ENCODE results near the gene ST3GAL3. TPM values are rescaled to one million over a fixed set of nuclear protein-coding genes. Genes with fewer than 3 reads are reported as not detected.

Gene ST3GAL3
- total and polyA plus RNA-seq, 2 of the 13 experiments (the other 11 are each of a cell fraction or from before 2014, with no cell fraction given): 5.1 to 8.1 TPM

- TF ChIP-seq ZBTB40 (IDR thresholded peaks at IDR 0.05) (no peak), ZBTB40 (CRISPR knock-in tag; IDR thresholded peaks at IDR 0.05) (no peak), SMAD3 (CRISPR knock-in tag; IDR thresholded peaks at IDR 0.05) (no peak), HDAC2 (CRISPR knock-in tag; IDR thresholded peaks at IDR 0.05) (no peak; the same call in 1 of the 2 replicates), BHLHE40 (IDR thresholded peaks at IDR 0.05; ENCODE audit: low read length) (no peak), CC2D1A (CRISPR knock-in tag; IDR thresholded peaks at IDR 0.05) (no peak), DZIP1 (CRISPR knock-in tag; IDR thresholded peaks at IDR 0.05) (no peak), GATAD1 (CRISPR knock-in tag; IDR thresholded peaks at IDR 0.05) (no peak), CENPX (CRISPR knock-in tag; IDR thresholded peaks at IDR 0.05) (no peak), ZNF672 (CRISPR knock-in tag; IDR thresholded peaks at IDR 0.05) (no peak), POGK (CRISPR knock-in tag; conservative IDR thresholded peaks at IDR 0.05) (no peak), HNF1B (CRISPR knock-in tag; IDR thresholded peaks at IDR 0.05) (no peak), MYC (CRISPR knock-in tag; IDR thresholded peaks at IDR 0.05; ENCODE audit: borderline replicate concordance) (no peak), NR2C2 (CRISPR knock-in tag; IDR thresholded peaks at IDR 0.05; ENCODE audit: borderline replicate concordance) (no peak), ONECUT2 (CRISPR knock-in tag; IDR thresholded peaks at IDR 0.05) (peak; percentile 57; the same call in 1 of the 2 replicates)
Observed at GRCh38 chr1:43757343-43758053, 50.2 kb downstream of the ST3GAL3 start (continued).

Data from HepG2 (cell line).